ENCODE results near the gene KNDC1. TPM values are rescaled to one million over a fixed set of nuclear protein-coding genes. Genes with fewer than 3 reads are reported as not detected.
"Not testable (repeated sequence)": the region's sequence is repeated elsewhere in the genome, so short reads cannot be mapped to it uniquely, and the experiment has no call there.

The KNDC1 gene
- polyA plus RNA-seq, 1 donor (not counting 4 experiments of a cell fraction or from before 2014, with no cell fraction given) = 0.20 TPM

GRCh38 chr10:133150656-133151055 is 9.4 kb upstream of the KNDC1 start:
- Histone ChIP-seq H4K20me1 (ENCODE audit: control insufficient read depth, extremely low read depth, insufficient read depth, low read length) (no peaks in the 10 kb centered on the region), H3K4me2 (ENCODE audit: control insufficient read depth, extremely low read depth, insufficient read depth, low read depth, low read length) (no peak overlapping the region), H3K4me1 (ENCODE audit: control insufficient read depth, extremely low read depth, insufficient read depth, low read length) (no peaks in the 10 kb centered on the region), H3K79me2 (ENCODE audit: control insufficient read depth, insufficient read depth, low read length) (no peaks in the 10 kb centered on the region), H3K4me3 (ENCODE audit: control insufficient read depth in 2 of 3, extremely low read depth in 1 of 3, insufficient read depth in 2 of 3, low read depth in 1 of 3, low read length in 3 of 3) (no peak overlapping the region), H3K36me3 (ENCODE audit: control insufficient read depth in 2 of 2, extremely low read depth in 1 of 2, insufficient read depth in 2 of 2, low read length in 2 of 2) (no peaks in the 10 kb centered on the region), H3K27ac (ENCODE audit: control insufficient read depth, insufficient read depth, low read length) (no peak overlapping the region), H3K9me3 (ENCODE audit: control insufficient read depth, low read depth, low read length) (no peaks in the 10 kb centered on the region), H3K9me1 (ENCODE audit: control insufficient read depth, extremely low read depth, insufficient read depth, low read length) (no peaks in the 10 kb centered on the region), H3K9ac (ENCODE audit: control insufficient read depth, extremely low read depth, insufficient read depth, low read length) (no peak overlapping the region), H3K27me3 (ENCODE audit: control insufficient read depth, extremely low read depth, insufficient read depth, low read length) (peaks cover 4% of the 10 kb centered on the region), H2AFZ (ENCODE audit: control insufficient read depth, low read length) (no peak overlapping the region)
- FAIRE-seq (no peak), DNase-seq (ENCODE audit: low read depth, low spot score) (no peak)
- dilution Hi-C loops (cut with MboI; ENCODE audit: extremely low pct_ligation_motif_present, low sequenced_read_pairs) = no loop called here
- TF ChIP-seq EZH2 (IDR thresholded peaks at IDR 0.05; ENCODE audit: low read length) (no peak), CTCF (optimal IDR thresholded peaks at IDR 0.05 in 1 of 3, IDR thresholded peaks at IDR 0.05 in 1 of 3, conservative IDR thresholded peaks at IDR 0.05 in 1 of 3; ENCODE audit: extremely low read depth in 1 of 3, insufficient read depth in 2 of 3, low read length in 3 of 3) (no peak)

GRCh38 chr10:133151071-133151470 is 8.9 kb upstream of the KNDC1 start:
- H3K27ac ChIP-seq (ENCODE audit: control insufficient read depth, insufficient read depth, low read length); H3K9ac ChIP-seq (ENCODE audit: control insufficient read depth, extremely low read depth, insufficient read depth, low read length); DNase-seq (ENCODE audit: low read depth, low spot score); H3K9me1 ChIP-seq (ENCODE audit: control insufficient read depth, extremely low read depth, insufficient read depth, low read length); H3K4me1 ChIP-seq (ENCODE audit: control insufficient read depth, extremely low read depth, insufficient read depth, low read length); H3K4me3 ChIP-seq (ENCODE audit: control insufficient read depth in 2 of 3, extremely low read depth in 1 of 3, insufficient read depth in 2 of 3, low read depth in 1 of 3, low read length in 3 of 3); H3K4me2 ChIP-seq (ENCODE audit: control insufficient read depth, extremely low read depth, insufficient read depth, low read depth, low read length); FAIRE-seq; H3K79me2 ChIP-seq (ENCODE audit: control insufficient read depth, insufficient read depth, low read length); H3K27me3 ChIP-seq (ENCODE audit: control insufficient read depth, extremely low read depth, insufficient read depth, low read length); H3K9me3 ChIP-seq (ENCODE audit: control insufficient read depth, low read depth, low read length); H2AFZ ChIP-seq (ENCODE audit: control insufficient read depth, low read length); H4K20me1 ChIP-seq (ENCODE audit: control insufficient read depth, extremely low read depth, insufficient read depth, low read length); dilution Hi-C loops (cut with MboI; ENCODE audit: extremely low pct_ligation_motif_present, low sequenced_read_pairs); H3K36me3 ChIP-seq (ENCODE audit: control insufficient read depth in 2 of 2, extremely low read depth in 1 of 2, insufficient read depth in 2 of 2, low read length in 2 of 2): not testable (repeated sequence)

DNA sequence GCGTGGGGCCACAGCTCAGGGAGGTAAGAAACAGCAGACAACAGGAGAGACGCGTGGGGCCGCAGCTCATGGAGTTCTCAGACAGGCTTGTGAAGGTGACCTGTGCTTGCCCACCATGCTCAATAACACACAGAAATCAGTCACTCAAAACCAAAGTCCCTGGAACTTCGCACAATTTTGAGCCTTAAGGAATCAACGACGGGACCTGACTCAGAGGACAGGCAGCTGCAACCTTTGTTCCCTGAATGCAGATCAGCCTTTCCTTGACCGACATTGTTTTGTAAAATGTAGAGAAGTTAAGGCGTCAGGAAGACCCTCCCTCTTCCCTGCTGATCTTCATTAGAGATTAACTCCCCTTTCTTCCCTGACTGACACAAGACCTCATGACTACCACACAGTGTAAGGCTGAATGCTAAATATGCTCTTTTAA is 8.5 kb upstream of the KNDC1 start:
- Histone ChIP-seq H3K9me3 (ENCODE audit: control insufficient read depth, low read depth, low read length) (no peaks in the 10 kb centered on the region), H3K4me2 (ENCODE audit: control insufficient read depth, extremely low read depth, insufficient read depth, low read depth, low read length) (no peak overlapping the region), H3K36me3 (ENCODE audit: control insufficient read depth in 2 of 2, extremely low read depth in 1 of 2, insufficient read depth in 2 of 2, low read length in 2 of 2) (no peaks in the 10 kb centered on the region), H3K79me2 (ENCODE audit: control insufficient read depth, insufficient read depth, low read length) (no peaks in the 10 kb centered on the region), H3K9me1 (ENCODE audit: control insufficient read depth, extremely low read depth, insufficient read depth, low read length) (no peaks in the 10 kb centered on the region), H3K4me1 (ENCODE audit: control insufficient read depth, extremely low read depth, insufficient read depth, low read length) (no peaks in the 10 kb centered on the region), H3K27me3 (ENCODE audit: control insufficient read depth, extremely low read depth, insufficient read depth, low read length) (peaks cover 4% of the 10 kb centered on the region), H3K9ac (ENCODE audit: control insufficient read depth, extremely low read depth, insufficient read depth, low read length) (no peak overlapping the region), H3K27ac (ENCODE audit: control insufficient read depth, insufficient read depth, low read length) (no peak overlapping the region), H3K4me3 (ENCODE audit: control insufficient read depth in 2 of 3, extremely low read depth in 1 of 3, insufficient read depth in 2 of 3, low read depth in 1 of 3, low read length in 3 of 3) (no peak overlapping the region), H4K20me1 (ENCODE audit: control insufficient read depth, extremely low read depth, insufficient read depth, low read length) (no peaks in the 10 kb centered on the region), H2AFZ (ENCODE audit: control insufficient read depth, low read length) (no peak overlapping the region)
- DNase-seq (ENCODE audit: low read depth, low spot score) (no peak), FAIRE-seq (no peak)
- dilution Hi-C loops (cut with MboI; ENCODE audit: extremely low pct_ligation_motif_present, low sequenced_read_pairs) = no loop called here
- TF ChIP-seq EZH2 (IDR thresholded peaks at IDR 0.05; ENCODE audit: low read length) = no peak
- no peak for TF ChIP-seq CTCF (optimal IDR thresholded peaks at IDR 0.05 in 1 of 3, IDR thresholded peaks at IDR 0.05 in 1 of 3, conservative IDR thresholded peaks at IDR 0.05 in 1 of 3; ENCODE audit: extremely low read depth in 1 of 3, insufficient read depth in 2 of 3, low read length in 3 of 3)
